Keratinocyte (primary cell): ENCODE measurements around the gene C1QTNF7. TPM values are rescaled to one million over a fixed set of nuclear protein-coding genes. Genes with fewer than 3 reads are reported as not detected.

Experiments
- DNase-seq: peaks from one replicate; pipeline ENCODE4 v3.0.0-alpha.2; 2011; ENCODE audit warnings: low read depth, missing footprints, low spot score
- FAIRE-seq: peaks from 2 replicates; lab custom pipeline; 2011; peaks lifted over from hg19 to GRCh38; lab: Jason Lieb, UNC
- H2AFZ ChIP-seq: 2 replicates; pipeline ENCODE4 v1.6.0; 2012; ENCODE audit warnings: low read length, control low read depth, inconsistent platforms; ENCODE audit not compliant: control insufficient read depth
- H3K27ac ChIP-seq: 2 replicates; pipeline ENCODE4 v1.5.1; 2011; ENCODE audit warnings: low read length; ENCODE audit not compliant: control insufficient read depth, insufficient read depth
- H3K27me3 ChIP-seq: 3 replicates; pipeline ENCODE4 v1.6.0; 2011; ENCODE audit warnings: low read length; ENCODE audit not compliant: control insufficient read depth, insufficient read depth; ENCODE audit errors: extremely low read depth
- H3K36me3 ChIP-seq, 2 experiments: 2 replicates in 1 of 2; 3 replicates in 1 of 2; pipeline ENCODE4 v1.5.1; 2011; ENCODE audit warnings: low read length in 2 of 2, mild to moderate bottlenecking in 1 of 2; ENCODE audit not compliant: control insufficient read depth in 2 of 2, insufficient read depth in 2 of 2; ENCODE audit errors: extremely low read depth in 1 of 2
- H3K4me1 ChIP-seq: 3 replicates; pipeline ENCODE4 v1.5.1; 2011; ENCODE audit warnings: low read length; ENCODE audit not compliant: control insufficient read depth, insufficient read depth; ENCODE audit errors: extremely low read depth
- H3K4me2 ChIP-seq: 3 replicates; pipeline ENCODE4 v1.6.0; 2011; ENCODE audit warnings: low read depth, low read length; ENCODE audit not compliant: control insufficient read depth, insufficient read depth; ENCODE audit errors: extremely low read depth
- H3K4me3 ChIP-seq, 3 experiments: fragments of 200-600 bp in 1 of 3; sonication (generic) in 1 of 3; 2 replicates in 2 of 3; 3 replicates in 1 of 3; pipeline ENCODE4 v1.5.1; 2011 to 2016; ENCODE audit warnings: low read length in 3 of 3, mild to moderate bottlenecking in 3 of 3, control low read depth in 2 of 3, inconsistent platforms in 1 of 3, low read depth in 1 of 3, mixed read lengths in 1 of 3, mixed run types in 1 of 3, moderate library complexity in 1 of 3; ENCODE audit not compliant: control insufficient read depth in 2 of 3, insufficient read depth in 2 of 3; ENCODE audit errors: extremely low read depth in 1 of 3
- H3K79me2 ChIP-seq: 2 replicates; pipeline ENCODE4 v1.6.0; 2012; ENCODE audit warnings: low read length; ENCODE audit not compliant: control insufficient read depth, insufficient read depth
- H3K9ac ChIP-seq: 3 replicates; pipeline ENCODE4 v1.6.0; 2011; ENCODE audit warnings: low read length; ENCODE audit not compliant: control insufficient read depth, insufficient read depth; ENCODE audit errors: extremely low read depth
- H3K9me1 ChIP-seq: 3 replicates; pipeline ENCODE4 v1.6.0; 2011; ENCODE audit warnings: low read length; ENCODE audit not compliant: control insufficient read depth, insufficient read depth; ENCODE audit errors: extremely low read depth
- H3K9me3 ChIP-seq: 2 replicates; pipeline ENCODE4 v1.5.1; 2012; ENCODE audit warnings: low read depth, low read length; ENCODE audit not compliant: control insufficient read depth
- H4K20me1 ChIP-seq: 3 replicates; pipeline ENCODE4 v1.6.0; 2011; ENCODE audit warnings: low read length; ENCODE audit not compliant: control insufficient read depth, insufficient read depth; ENCODE audit errors: extremely low read depth
- CTCF ChIP-seq, 3 experiments: IDR thresholded peaks in 1 of 3; conservative IDR thresholded peaks in 1 of 3; optimal IDR thresholded peaks in 1 of 3; 2 replicates in 2 of 3; 3 replicates in 1 of 3; pipeline versions ENCODE3 to v1.5.1; 2011; ENCODE audit warnings: low read length in 3 of 3, mild to moderate bottlenecking in 3 of 3, moderate library complexity in 2 of 3, control low read depth in 1 of 3, inconsistent platforms in 1 of 3; ENCODE audit not compliant: insufficient read depth in 2 of 3; ENCODE audit errors: extremely low read depth in 1 of 3
- EZH2 ChIP-seq: IDR thresholded peaks from one replicate; pipeline ENCODE4 v1.6.1; 2012; ENCODE audit warnings: inconsistent platforms, mild to moderate bottlenecking, low read length, moderate library complexity
- dilution Hi-C: fragments of 300-500 bp; cut with MboI; formaldehyde crosslinking; loops from one replicate; pipeline ENCODE4 v1.7.0; 2020; ENCODE audit warnings: low sequenced_read_pairs; ENCODE audit not compliant: extremely low pct_ligation_motif_present
- polyA plus RNA-seq, 5 experiments: library from polyadenylated mRNA; depleted of rRNA in 3 of 5; stranded (reverse) in 3 of 5; stranded (forward) in 1 of 5; unstranded in 1 of 5; fragments of >200 nt; gene quantifications; 1 replicate in 1 of 5; 2 replicates in 3 of 5; 3 replicates in 1 of 5; pipeline versions ENCODE4 v1.2.1 to v1.2.3, GENCODE V29; 2011 to 2012; ENCODE audit warnings: missing spikeins in 2 of 5, low read depth in 1 of 5, low replicate concordance in 1 of 5

C1QTNF7 gene
- polyA plus RNA-seq, 1 donor (not counting 4 experiments of a cell fraction or from before 2014, with no cell fraction given): not detected

DNA sequence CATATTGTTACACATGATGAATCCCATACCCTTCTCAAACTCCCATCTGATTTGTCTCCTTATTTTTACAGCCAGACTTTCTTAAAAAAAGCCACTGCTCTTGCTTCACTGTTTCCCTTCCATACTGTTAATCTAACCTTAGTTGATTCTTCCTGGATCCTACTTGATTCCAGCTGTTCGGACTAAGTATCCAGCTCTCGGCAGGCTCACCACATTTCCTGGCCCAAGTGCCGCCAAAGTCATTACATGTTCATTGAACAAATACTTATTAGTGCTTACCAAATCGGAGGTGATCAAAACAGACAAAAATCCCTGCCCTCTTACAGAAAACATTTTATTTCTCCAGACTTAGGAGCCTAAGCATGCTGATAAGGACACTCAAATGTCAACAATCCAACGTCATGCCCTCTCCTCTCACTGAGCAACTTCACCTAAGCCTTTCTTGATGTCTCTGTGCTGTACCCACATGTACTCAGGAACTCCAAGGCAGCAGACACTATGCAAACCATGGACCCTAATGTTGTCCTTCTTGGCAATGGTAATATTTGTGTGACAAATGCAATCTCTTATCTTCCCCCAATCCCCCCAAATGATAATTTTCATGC is 45.1 kb upstream of the C1QTNF7 start:
- Histone ChIP-seq H3K4me3 (no peak overlapping the region), H3K9ac (no peak overlapping the region), H3K27me3 (peaks cover 5% of the 10 kb centered on the region), H3K4me2 (no peak overlapping the region), H2AFZ (no peak overlapping the region), H3K9me1 (no peaks in the 10 kb centered on the region), H3K4me1 (peaks cover 4% of the 10 kb centered on the region), H3K79me2 (no peaks in the 10 kb centered on the region), H4K20me1 (no peaks in the 10 kb centered on the region), H3K36me3 (no peaks in the 10 kb centered on the region), H3K9me3 (no peaks in the 10 kb centered on the region), H3K27ac (no peak overlapping the region)
- no peak for DNase-seq
- TF ChIP-seq CTCF (optimal IDR thresholded peaks at IDR 0.05 in 1 of 3, IDR thresholded peaks at IDR 0.05 in 1 of 3, conservative IDR thresholded peaks at IDR 0.05 in 1 of 3; ENCODE audit: extremely low read depth in 1 of 3, insufficient read depth in 2 of 3, low read length in 3 of 3) (no peak), EZH2 (no peak)
- FAIRE-seq: no peak
- dilution Hi-C loops: no loop called here

- no peaks in the 10 kb centered on the region for H3K36me3 ChIP-seq
- H4K20me1 ChIP-seq: no peaks in the 10 kb centered on the region
- dilution Hi-C loops: no loop called here
- no peaks in the 10 kb centered on the region for H3K9me1 ChIP-seq
- FAIRE-seq (no peak), DNase-seq (no peak)
- H3K27me3 ChIP-seq: peaks cover 5% of the 10 kb centered on the region
- H3K9me3 ChIP-seq: no peaks in the 10 kb centered on the region
- H3K4me2 ChIP-seq: no peak overlapping the region
- no peaks in the 10 kb centered on the region for H3K79me2 ChIP-seq
- no peak overlapping the region for H3K9ac ChIP-seq
- TF ChIP-seq EZH2: no peak
- no peak for TF ChIP-seq CTCF (optimal IDR thresholded peaks at IDR 0.05 in 1 of 3, IDR thresholded peaks at IDR 0.05 in 1 of 3, conservative IDR thresholded peaks at IDR 0.05 in 1 of 3; ENCODE audit: extremely low read depth in 1 of 3, insufficient read depth in 2 of 3, low read length in 3 of 3)
- no peak overlapping the region for H2AFZ ChIP-seq
- H3K27ac ChIP-seq: no peak overlapping the region
- no peak overlapping the region for H3K4me3 ChIP-seq
- H3K4me1 ChIP-seq: no peaks in the 10 kb centered on the region
Measured at GRCh38 chr4:15385515-15385914, 42.3 kb upstream of the C1QTNF7 start.
